Measurements from ENCODE around the gene PLCL2.
A peak's percentile ranks its signal among the peaks of the same experiment; 100 is the strongest.

Gene PLCL2

GRCh38 chr3:16994854-16995525, 110.2 kb downstream of the PLCL2 start:
- Histone ChIP-seq H3K27me3 (ENCODE audit: low read depth) (no peaks in the 10 kb centered on the region), H3K9me3 (no peaks in the 10 kb centered on the region), H3K4me3 (no peak overlapping the region), H3K36me3 (replicated peaks) (no peaks in the 10 kb centered on the region), H3K4me1 (peaks cover 37% of the 10 kb centered on the region)
- peak; percentile 71 to 74 for DNase-seq (ENCODE audit: low spot score in 2 of 2)
- in situ Hi-C loops (cut with MboI; ENCODE audit: low sequenced_read_pairs), result no loop called here

DNA sequence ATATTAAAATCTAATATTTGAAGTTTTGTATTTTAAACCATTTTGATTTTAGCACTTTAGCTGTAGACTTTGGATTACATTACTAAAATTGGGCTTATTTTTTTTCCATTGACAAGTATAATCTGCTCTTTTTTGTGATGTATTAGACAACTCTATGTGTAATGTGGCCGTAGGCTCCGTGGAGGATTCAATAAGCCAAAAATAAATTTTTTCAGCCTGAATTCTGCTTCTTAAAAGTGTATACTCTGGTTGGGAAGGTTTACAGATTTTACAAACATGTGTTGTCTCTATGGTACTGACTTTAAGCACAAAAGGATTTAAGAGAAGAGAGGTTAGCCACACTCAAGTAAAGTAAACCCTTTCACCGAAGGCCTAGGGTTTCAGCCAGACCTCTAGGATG, 110.8 kb downstream of the PLCL2 start:
- in situ Hi-C loops (cut with MboI; ENCODE audit: low sequenced_read_pairs), result no loop called here
- no peaks in the 10 kb centered on the region for H3K36me3 ChIP-seq (replicated peaks)

GRCh38 chr3:16998236-16998923, 113.6 kb downstream of the PLCL2 start:
- no peaks in the 10 kb centered on the region for H3K9me3 ChIP-seq
- in situ Hi-C loops (cut with MboI; ENCODE audit: low sequenced_read_pairs), result no loop called here
- peaks cover 39% of the 10 kb centered on the region for H3K4me1 ChIP-seq
- no peaks in the 10 kb centered on the region for H3K36me3 ChIP-seq (replicated peaks)
- no peaks in the 10 kb centered on the region for H3K27me3 ChIP-seq (ENCODE audit: low read depth)
- DNase-seq (ENCODE audit: low spot score in 2 of 2), result no peak
- H3K4me3 ChIP-seq, result no peak overlapping the region

More for the DNA sequence above, 110.8 kb downstream of the PLCL2 start:
- H3K27me3 ChIP-seq (ENCODE audit: low read depth), result no peaks in the 10 kb centered on the region
- no peak overlapping the region for H3K4me3 ChIP-seq
- no peak for DNase-seq (ENCODE audit: low spot score in 2 of 2)
- H3K4me1 ChIP-seq, result peaks cover 38% of the 10 kb centered on the region
- no peaks in the 10 kb centered on the region for H3K9me3 ChIP-seq

GRCh38 chr3:16999161-16999560, 114.4 kb downstream of the PLCL2 start:
- H3K9me3 ChIP-seq, result no peaks in the 10 kb centered on the region
- in situ Hi-C loops (cut with MboI; ENCODE audit: low sequenced_read_pairs), result no loop called here
- peaks cover 43% of the 10 kb centered on the region for H3K4me1 ChIP-seq
- no peak overlapping the region for H3K4me3 ChIP-seq
- no peak for DNase-seq (ENCODE audit: low spot score in 2 of 2)
- no peaks in the 10 kb centered on the region for H3K36me3 ChIP-seq (replicated peaks)
- H3K27me3 ChIP-seq (ENCODE audit: low read depth), result no peaks in the 10 kb centered on the region

- Histone ChIP-seq H3K4me3 (no peak overlapping the region), H3K27me3 (ENCODE audit: low read depth) (no peaks in the 10 kb centered on the region), H3K9me3 (no peaks in the 10 kb centered on the region), H3K4me1 (peaks cover 43% of the 10 kb centered on the region), H3K36me3 (replicated peaks) (no peaks in the 10 kb centered on the region)
- in situ Hi-C loops (cut with MboI; ENCODE audit: low sequenced_read_pairs), result no loop called here
- DNase-seq (ENCODE audit: low spot score in 2 of 2), result no peak
These were observed 115.1 kb downstream of the PLCL2 start for GRCh38 chr3:16999871-17000270.

DNA sequence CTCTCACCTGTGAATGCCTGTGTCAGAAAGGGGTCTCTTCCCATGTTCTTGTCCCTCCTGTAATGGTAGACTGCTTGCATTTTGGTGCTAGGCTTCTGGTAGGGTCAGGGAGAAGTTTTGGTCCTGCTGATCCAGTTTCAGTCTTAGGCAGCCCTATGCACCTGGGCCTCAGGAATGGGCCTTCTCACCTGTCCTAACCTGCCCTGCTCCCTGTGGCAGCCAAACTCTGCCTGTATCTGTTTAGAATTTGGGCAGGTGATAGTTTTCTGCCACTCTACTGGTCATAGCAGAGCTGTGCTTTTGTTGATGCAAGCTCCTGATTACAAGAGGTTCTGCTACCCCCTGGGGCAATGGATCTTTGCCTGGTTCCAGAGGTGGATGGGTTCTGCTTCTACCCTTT, 118.7 kb downstream of the PLCL2 start:
- peaks cover 49% of the 10 kb centered on the region for H3K4me1 ChIP-seq
- no peaks in the 10 kb centered on the region for H3K9me3 ChIP-seq

DNA sequence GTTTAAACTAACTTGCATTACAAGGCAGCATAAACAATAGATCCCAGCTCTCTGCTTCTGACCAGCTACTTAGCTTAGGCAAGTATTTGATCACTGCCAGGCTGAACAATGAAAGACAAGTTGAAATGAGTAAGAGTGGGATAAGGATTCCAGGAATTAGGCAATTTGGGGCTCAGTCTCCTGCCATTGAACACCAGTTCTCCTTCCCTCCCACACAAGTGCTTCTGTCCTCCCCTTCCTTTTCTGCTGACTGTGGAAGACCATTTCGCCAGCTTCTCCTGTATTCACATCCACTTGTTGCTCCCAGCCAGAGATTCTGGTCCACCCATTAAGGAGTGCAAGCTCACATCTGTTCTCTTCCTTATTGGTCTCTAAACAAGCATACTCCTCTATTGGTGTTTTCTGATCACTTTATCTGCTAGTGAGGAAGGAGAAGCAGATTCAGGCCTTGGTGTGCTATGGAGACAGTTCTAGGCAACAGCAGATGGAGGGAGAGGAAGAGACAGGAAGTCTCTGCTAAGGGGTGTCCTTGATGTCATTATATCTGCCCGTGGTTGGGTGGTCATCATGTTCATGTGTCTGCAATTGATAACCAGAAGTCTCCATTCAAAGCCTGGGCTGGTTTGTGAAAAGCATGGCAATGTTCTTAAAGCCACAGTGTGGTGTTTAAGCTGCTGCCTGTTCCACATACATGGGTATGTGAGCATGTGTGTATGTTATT, 121.5 kb downstream of the PLCL2 start:
- in situ Hi-C loops (cut with MboI; ENCODE audit: low sequenced_read_pairs), result no loop called here

More for the DNA sequence above, 118.7 kb downstream of the PLCL2 start:
- no peaks in the 10 kb centered on the region for H3K36me3 ChIP-seq (replicated peaks)
- no peaks in the 10 kb centered on the region for H3K27me3 ChIP-seq (ENCODE audit: low read depth)
- no peak for DNase-seq (ENCODE audit: low spot score in 2 of 2)
- H3K4me3 ChIP-seq, result no peak overlapping the region
- in situ Hi-C loops (cut with MboI; ENCODE audit: low sequenced_read_pairs), result no loop called here

DNA sequence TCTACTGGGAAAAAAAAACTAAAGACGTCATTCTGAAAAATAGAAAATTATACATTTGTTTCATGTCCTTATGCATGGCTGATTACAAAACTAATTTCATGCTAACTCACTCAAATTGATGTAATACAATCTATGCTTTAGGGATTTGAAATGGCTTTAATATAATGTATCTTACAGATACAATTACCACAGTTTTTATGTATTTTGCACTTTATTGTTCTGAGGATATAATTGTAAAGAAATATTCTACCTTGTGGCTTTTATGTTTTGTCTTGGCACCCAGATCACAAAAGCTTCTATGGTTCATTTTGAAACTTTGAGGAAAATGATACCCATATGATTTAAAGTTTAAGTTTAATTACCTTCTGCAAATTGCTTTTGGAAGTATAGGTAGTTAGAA, 122.5 kb downstream of the PLCL2 start:
- no peak overlapping the region for H3K4me3 ChIP-seq
- H3K9me3 ChIP-seq, result no peaks in the 10 kb centered on the region
- peaks cover 22% of the 10 kb centered on the region for H3K36me3 ChIP-seq (replicated peaks)
- no peaks in the 10 kb centered on the region for H3K27me3 ChIP-seq (ENCODE audit: low read depth)
- in situ Hi-C loops (cut with MboI; ENCODE audit: low sequenced_read_pairs), result no loop called here
- DNase-seq (ENCODE audit: low spot score in 2 of 2), result no peak
- H3K4me1 ChIP-seq, result peaks cover 43% of the 10 kb centered on the region

More for the DNA sequence above, 121.5 kb downstream of the PLCL2 start:
- Histone ChIP-seq H3K27me3 (ENCODE audit: low read depth) (no peaks in the 10 kb centered on the region), H3K4me1 (peaks cover 33% of the 10 kb centered on the region), H3K9me3 (no peaks in the 10 kb centered on the region), H3K36me3 (replicated peaks) (peaks cover 16% of the 10 kb centered on the region), H3K4me3 (no peak overlapping the region)
- peak; percentile 60 to 91 for DNase-seq (ENCODE audit: low spot score in 2 of 2)

DNA sequence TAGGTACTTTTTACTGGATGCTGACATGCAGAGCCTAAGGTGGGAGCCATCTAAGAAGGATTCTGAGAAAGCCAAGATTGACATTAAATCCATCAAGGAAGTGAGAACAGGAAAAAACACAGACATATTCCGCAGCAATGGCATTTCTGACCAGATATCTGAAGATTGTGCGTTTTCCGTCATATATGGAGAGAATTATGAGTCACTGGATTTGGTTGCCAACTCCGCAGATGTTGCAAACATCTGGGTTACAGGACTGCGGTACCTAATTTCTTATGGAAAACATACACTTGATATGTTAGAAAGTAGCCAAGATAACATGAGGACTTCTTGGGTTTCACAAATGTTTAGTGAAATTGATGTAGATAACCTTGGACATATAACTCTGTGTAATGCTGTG, 125.1 kb downstream of the PLCL2 start:
- Histone ChIP-seq H3K36me3 (replicated peaks) (peaks cover 23% of the 10 kb centered on the region), H3K4me3 (no peak overlapping the region), H3K9me3 (no peaks in the 10 kb centered on the region), H3K27me3 (ENCODE audit: low read depth) (no peaks in the 10 kb centered on the region), H3K4me1 (peaks cover 46% of the 10 kb centered on the region)
- no peak for DNase-seq (ENCODE audit: low spot score in 2 of 2)
- in situ Hi-C loops (cut with MboI; ENCODE audit: low sequenced_read_pairs), result no loop called here

GRCh38 chr3:17011728-17012338, 127.1 kb downstream of the PLCL2 start:
- in situ Hi-C loops (cut with MboI; ENCODE audit: low sequenced_read_pairs), result no loop called here
- H3K4me3 ChIP-seq, result no peak overlapping the region
- H3K36me3 ChIP-seq (replicated peaks), result peaks cover 33% of the 10 kb centered on the region
- no peaks in the 10 kb centered on the region for H3K9me3 ChIP-seq
- DNase-seq (ENCODE audit: low spot score in 2 of 2), result peak in 1 of 2 experiments; percentile 30
- no peaks in the 10 kb centered on the region for H3K27me3 ChIP-seq (ENCODE audit: low read depth)
- H3K4me1 ChIP-seq, result peaks cover 28% of the 10 kb centered on the region

- Histone ChIP-seq H3K4me3 (no peak overlapping the region), H3K4me1 (peaks cover 28% of the 10 kb centered on the region), H3K9me3 (no peaks in the 10 kb centered on the region), H3K27me3 (ENCODE audit: low read depth) (no peaks in the 10 kb centered on the region), H3K36me3 (replicated peaks) (peaks cover 33% of the 10 kb centered on the region)
- DNase-seq (ENCODE audit: low spot score in 2 of 2), result peak in 1 of 2 experiments; percentile 41
- in situ Hi-C loops (cut with MboI; ENCODE audit: low sequenced_read_pairs), result no loop called here
These were observed 128.3 kb downstream of the PLCL2 start for GRCh38 chr3:17013050-17013449.

- Histone ChIP-seq H3K9me3 (no peaks in the 10 kb centered on the region), H3K27me3 (ENCODE audit: low read depth) (no peaks in the 10 kb centered on the region), H3K4me1 (peaks cover 28% of the 10 kb centered on the region), H3K36me3 (replicated peaks) (peaks cover 33% of the 10 kb centered on the region), H3K4me3 (no peak overlapping the region)
- in situ Hi-C loops (cut with MboI; ENCODE audit: low sequenced_read_pairs), result no loop called here
- no peak for DNase-seq (ENCODE audit: low spot score in 2 of 2)
These were observed 128.8 kb downstream of the PLCL2 start for GRCh38 chr3:17013571-17013970.

DNA sequence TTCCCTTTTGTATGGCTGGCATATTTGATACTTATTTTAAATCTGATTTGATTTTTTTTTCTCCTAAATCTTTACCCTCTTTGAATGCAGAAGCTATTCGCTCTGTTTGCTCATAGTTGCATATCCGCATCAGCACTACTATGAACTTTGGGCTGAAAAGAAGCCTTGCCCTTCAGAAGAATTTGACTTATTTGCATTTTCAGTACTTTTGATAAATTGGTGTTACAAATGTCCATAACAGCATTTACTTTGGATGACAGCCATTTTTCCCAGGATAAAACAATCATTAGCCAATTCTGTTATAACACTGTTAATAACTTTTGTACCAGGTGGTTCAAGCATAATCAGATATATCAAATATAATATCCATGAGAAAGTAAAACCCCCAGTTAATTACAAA, 129.5 kb downstream of the PLCL2 start:
- peaks cover 28% of the 10 kb centered on the region for H3K4me1 ChIP-seq
- no peaks in the 10 kb centered on the region for H3K27me3 ChIP-seq (ENCODE audit: low read depth)
- in situ Hi-C loops (cut with MboI; ENCODE audit: low sequenced_read_pairs), result no loop called here
- DNase-seq (ENCODE audit: low spot score in 2 of 2), result no peak
- H3K4me3 ChIP-seq, result no peak overlapping the region
- H3K36me3 ChIP-seq (replicated peaks), result peaks cover 33% of the 10 kb centered on the region
- no peaks in the 10 kb centered on the region for H3K9me3 ChIP-seq

DNA sequence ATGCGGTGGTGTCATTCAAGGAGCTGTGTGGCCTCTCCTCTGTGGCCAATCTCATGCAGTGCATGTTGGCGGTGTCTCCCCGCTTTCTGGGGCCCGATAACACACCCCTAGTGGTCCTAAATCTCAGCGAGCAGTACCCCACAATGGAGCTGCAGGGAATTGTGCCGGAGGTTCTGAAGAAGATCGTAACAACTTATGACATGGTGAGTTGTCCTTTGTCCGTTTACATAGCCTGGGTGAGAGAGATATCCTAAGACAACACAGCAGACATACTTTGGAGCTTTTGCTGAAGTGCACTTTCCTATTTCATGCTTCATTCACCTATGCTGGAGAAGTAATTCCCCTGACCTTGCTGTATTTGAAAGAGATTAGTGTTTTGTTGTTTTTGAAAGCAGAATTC, 130.0 kb downstream of the PLCL2 start:
- Histone ChIP-seq H3K36me3 (replicated peaks) (peaks cover 31% of the 10 kb centered on the region), H3K4me1 (peaks cover 28% of the 10 kb centered on the region), H3K27me3 (ENCODE audit: low read depth) (no peaks in the 10 kb centered on the region), H3K4me3 (no peak overlapping the region), H3K9me3 (no peaks in the 10 kb centered on the region)
- in situ Hi-C loops (cut with MboI; ENCODE audit: low sequenced_read_pairs), result no loop called here
- DNase-seq (ENCODE audit: low spot score in 2 of 2), result no peak
